Ureter (tissue), 1 donor: ENCODE results near the gene CIAO2B. TPM values are rescaled to one million over a fixed set of nuclear protein-coding genes. Genes with fewer than 3 reads are reported as not detected.
"Not testable (repeated sequence)": the region's sequence is repeated elsewhere in the genome, so short reads cannot be mapped to it uniquely, and the experiment has no call there.

Experiments
- DNase-seq: peaks from one replicate; pipeline ENCODE4 v3.0.0-alpha.2; 2020; ENCODE audit warnings: low spot score
- total RNA-seq: library from RNA; stranded (reverse); gene quantifications from one replicate; pipeline ENCODE4 v1.2.4, GENCODE V29; 2023
- donor health status: DM: yes; HTN: yes; CAD: no.

CIAO2B gene
- 71.8 TPM for total RNA-seq

GRCh38 chr16:66934138-66934838 lies at the start of gene CIAO2B:
CIAO2B (minus strand) TSS chr16:66934402; CDS start chr16:66934364, 38 bp downstream.
- DNase-seq: peak; percentile 91

DNA sequence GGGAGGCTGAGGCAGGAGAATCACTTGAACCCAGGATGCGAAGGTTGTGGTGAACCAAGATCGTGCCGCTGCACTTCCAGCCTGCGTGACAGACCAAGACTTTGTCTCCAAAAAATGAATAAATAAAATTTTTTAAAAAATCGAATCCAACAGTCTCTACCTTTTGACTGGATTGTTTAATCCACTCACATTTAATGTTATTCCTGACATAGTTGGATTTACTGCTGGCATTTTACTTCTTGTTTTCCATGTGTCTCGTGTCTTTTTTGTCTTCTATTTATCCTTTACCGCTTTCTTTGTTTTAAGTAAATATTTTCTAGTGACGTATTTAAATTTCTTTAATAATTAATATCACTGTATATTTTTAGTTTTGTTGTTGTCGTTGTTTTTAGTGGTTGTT lies 48.8 kb upstream of the CIAO2B start:
- no peak for DNase-seq

DNA sequence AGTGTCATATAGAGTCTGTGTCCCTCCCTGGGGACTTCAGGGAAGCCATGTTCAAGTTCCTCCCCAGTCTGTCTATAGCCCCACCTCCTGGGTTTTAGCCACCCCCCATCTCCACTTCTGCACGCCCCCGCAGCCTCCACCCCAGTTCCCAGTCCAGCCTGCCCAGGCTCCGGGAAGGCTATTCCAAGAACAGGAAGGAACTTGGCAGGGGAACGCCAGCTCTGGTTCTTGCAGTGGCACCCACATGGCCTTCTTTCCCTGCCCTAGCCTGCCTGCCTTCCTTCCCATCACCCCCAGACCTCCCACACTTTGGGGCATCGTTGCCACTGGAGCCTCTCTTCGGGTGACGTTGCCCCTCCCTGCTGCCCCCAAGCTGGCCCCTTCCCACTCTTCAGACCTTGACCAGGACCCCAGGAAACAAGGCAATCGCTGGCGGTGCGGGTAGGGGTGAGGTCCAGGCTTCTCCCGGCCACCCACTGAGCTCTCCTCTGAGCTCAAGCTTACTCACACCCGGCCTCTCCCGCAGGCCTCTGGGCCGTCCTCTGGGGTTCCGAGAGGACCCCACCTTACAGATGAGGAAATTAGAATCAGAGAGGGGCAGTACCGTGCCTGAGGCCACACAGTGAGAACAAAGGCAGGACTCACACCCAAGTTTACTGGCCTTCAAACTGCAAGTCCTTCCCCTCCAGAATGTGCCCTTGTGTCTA lies 45.0 kb upstream of the CIAO2B start:
- DNase-seq: no peak

- peak; percentile 90 for DNase-seq
These were observed 43.3 kb upstream of the CIAO2B start for GRCh38 chr16:66977341-66978113.

DNA sequence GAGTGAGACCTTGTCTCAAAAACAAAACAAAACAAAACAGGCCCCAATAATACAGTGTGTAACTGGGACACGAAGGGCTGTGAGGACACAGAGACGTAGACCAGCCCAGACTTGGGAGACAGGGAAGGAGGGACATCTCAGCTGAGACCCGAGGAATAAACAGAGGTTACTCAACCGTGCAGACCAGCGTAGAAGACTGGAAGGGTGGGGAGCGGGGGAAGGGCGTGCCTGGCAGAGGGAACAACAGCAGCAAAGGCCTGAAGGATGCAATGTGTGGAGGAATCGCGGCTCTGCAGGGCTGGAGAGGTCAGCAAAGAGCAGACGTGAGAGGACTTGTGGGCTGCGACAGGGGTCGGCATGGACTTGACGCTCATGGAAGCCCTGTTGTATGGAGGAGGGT lies 42.5 kb upstream of the CIAO2B start:
- DNase-seq: no peak

DNA sequence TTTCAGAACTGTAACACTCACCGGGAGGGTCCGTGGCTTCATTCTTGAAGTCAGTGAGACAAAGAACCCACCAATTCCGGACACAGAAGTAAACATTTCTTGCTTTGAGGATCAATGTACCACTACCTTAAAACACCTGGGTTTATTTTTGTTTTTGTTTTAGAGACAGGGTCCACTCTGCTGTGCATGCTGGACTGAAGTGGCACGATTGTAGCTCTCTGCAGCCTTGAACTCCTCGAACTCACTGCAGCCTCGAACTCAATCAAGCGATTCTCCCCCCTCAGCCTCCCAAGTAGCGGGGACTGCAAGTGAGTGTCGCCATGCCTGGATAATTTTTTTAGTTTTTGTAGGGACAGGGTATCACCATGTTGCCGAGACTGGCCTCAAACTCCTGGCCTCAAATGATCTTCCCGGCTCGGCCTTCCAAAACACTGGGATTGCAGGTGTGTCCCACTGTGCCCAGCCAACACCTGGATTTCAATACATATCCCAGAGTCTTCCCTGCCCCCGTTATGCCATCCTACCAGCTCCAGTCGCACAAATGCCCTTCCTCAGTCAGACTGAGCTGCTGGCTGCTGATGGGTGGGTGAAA lies 41.2 kb upstream of the CIAO2B start:
- DNase-seq: no peak

GRCh38 chr16:66974932-66975246 lies 40.7 kb upstream of the CIAO2B start:
- not testable (repeated sequence) for DNase-seq

DNA sequence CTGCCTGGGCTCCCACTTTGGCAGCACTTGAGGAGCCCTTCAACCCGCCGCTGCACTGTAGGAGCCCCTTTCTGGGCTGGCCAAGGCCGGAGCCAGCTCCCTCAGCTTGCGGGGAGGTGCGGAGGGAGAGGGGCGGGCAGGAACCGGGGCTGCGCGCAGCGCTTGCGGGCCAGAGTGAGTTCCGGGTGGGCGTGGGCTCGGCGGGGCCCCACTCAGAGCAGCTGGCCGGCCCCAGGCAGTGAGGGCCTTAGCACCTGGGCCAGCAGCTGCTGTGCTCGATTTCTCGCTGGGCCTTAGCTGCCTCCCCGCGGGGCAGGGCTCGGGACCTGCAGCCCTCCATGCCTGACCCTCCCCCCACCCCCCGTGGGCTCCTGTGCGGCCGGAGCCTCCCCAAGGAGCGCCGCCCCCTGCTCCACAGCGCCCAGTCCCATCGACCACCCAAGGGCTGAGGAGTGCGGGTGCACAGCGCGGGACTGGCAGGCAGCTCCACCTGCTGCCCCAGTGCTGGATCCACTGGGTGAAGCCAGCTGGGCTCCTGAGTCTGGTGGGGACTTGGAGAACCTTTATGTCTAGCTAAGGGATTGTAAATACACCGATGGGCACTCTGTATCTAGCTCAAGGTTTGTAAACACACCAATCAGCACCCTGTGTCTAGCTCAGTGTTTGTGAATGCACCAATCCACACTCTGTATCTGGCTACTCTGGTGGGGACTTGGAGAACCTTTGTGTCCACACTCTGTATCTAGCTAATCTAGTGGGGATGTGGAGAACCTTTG lies 40.1 kb upstream of the CIAO2B start:
- DNase-seq: not testable (repeated sequence)

- no peak for DNase-seq
These were observed 39.5 kb upstream of the CIAO2B start for GRCh38 chr16:66973716-66974115.

- DNase-seq: no peak
These were observed 38.8 kb upstream of the CIAO2B start for GRCh38 chr16:66972983-66973382.

DNA sequence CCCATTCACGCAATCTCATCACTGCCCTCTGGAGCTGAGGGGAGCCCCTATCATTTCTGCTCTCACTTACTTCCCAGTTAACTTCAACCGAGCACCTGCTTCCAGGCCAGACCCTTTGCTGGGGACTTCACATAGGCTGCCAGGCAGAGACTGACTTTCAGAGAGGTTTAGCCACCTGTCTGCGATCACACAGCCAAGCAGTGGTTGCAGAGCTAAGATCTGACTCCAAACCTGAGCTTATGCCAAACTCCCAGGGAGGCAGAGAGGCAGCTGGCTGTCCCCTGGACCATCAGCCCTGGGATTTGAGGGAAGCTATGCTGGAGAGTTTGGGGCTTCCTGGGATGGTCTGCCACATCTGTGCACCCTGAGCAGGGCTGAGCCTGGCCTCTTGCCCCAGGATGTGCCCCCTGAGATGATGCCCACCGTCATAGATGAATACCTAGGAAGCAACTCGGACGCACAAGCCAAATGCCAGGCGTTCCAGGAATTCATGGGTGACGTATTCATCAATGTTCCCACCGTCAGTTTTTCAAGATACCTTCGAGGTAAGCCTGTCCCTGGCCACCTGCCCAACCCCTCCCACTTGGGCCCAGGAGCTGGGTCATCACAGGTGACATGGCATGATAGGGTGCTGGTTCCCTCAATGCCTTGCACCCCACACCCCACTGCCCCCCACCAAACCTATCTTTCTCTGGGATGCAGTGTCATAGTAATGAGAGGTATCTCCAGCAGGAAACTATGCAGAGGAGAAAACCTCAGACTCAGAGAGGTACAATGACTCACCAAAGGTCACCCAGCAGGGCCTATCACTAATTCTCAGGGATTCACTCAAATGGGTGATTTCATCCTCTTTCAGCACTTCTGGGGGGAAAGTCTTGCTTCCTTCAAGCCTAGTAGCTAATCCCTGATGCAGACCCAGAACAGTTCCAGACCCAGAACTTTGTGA lies 36.8 kb upstream of the CIAO2B start:
- no peak for DNase-seq

DNA sequence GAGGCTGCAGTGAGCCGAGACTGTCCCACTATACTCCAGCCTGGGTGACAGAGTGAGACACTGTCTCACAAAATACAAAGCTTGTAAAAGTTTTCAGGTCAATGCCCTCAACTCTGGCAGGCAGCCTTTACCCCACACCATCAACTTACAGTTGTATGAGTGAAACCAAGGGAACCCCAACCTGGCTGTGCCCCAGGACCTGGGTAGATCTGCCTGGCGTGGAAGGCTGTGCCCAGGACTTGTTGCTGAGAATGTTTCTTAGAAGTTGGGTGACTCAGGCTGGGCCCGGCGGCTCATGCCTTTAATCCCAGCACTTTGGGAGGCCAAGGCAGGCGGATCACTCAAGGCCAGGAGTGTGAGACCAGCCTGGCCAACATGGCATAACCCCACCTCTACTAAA lies 34.6 kb upstream of the CIAO2B start:
- DNase-seq: no peak

DNA sequence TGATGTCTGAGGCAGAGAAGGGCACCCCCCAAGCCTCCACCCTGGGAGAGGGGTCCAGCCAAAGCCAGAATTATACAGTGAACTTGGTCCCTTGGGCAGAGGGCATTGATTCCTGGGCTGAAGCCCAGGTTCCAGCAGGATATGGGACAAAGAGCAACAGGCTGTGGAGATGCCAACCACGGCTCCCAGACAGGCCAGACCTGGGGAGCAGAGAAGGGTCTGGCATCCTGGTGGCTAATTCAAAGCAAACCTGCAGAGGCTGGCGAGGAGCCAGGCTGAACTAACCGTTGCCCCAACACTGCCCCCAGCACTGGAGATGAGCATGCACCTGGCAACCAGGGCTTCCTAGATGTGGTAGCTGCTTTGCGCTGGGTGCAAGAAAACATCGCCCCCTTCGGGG lies 29.8 kb upstream of the CIAO2B start:
- DNase-seq: no peak

DNA sequence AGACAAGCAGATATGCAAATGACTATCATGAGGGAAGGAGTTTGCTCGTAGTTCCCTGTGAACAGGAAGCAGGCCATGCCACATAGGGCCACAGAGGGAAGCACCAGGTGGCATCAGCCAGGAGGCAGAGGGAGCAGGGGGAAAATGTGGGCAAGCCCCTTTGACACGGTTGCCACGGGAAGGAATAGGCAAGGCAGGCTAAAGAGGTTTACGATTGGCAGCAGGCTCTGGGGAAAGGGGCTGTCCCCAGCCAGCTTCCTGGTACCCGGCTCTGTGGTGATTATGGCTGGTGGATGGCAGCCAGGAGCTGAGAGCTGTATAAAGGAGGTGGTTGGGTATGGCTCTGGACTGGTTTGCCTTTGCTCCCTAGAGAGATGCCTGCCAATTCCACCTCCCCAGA lies 27.7 kb upstream of the CIAO2B start:
- no peak for DNase-seq

- DNase-seq: no peak
These were observed 27.0 kb upstream of the CIAO2B start, which contains the start of gene CES3 for GRCh38 chr16:66961065-66961744. CES3 (plus strand) TSS chr16:66961266; CDS start chr16:66961308, 42 bp downstream.

DNA sequence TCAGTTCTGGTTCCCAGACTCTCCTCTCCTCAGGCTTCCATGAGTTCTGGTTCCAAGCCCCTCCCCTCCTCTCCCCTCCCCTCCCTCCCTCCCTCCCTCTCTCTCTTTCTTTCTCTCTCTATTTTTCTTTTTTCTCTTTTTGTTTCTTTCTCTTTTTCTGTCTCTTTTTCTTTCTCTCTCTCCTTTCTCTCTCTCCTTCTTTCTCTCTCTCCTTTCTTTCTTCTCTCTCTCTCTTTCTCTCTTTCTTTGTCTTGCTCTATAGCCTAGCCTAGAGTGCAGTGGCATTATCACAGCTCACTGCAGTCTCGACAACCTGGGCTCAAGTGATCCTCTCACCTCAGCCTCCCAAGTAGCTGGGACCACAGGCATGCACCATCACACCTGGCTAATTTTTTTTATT lies 26.1 kb upstream of the CIAO2B start:
- no peak for DNase-seq

DNA sequence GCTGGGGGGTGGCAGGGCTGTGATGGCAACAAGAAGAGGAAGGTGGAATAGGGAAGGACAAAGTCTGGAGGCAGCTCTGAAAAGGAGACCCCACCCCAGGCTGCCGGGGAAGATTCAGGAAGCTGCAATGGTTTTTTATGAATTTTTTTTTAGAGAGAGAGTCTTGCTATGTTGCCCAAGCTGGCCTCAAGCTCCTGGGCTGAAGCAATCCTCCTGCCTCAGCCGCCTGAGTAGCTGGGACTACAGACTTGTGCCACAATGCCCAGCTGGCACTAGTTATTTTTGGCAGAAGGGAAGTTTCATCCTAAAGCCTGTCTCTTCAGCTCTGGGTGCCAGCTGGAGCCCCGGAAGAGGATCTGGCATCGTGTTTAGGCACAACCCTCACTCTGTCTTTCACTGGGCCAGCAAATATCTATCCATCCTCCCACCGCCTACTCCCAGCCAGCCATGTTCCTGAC lies 25.5 kb upstream of the CIAO2B start:
- DNase-seq: no peak

DNA sequence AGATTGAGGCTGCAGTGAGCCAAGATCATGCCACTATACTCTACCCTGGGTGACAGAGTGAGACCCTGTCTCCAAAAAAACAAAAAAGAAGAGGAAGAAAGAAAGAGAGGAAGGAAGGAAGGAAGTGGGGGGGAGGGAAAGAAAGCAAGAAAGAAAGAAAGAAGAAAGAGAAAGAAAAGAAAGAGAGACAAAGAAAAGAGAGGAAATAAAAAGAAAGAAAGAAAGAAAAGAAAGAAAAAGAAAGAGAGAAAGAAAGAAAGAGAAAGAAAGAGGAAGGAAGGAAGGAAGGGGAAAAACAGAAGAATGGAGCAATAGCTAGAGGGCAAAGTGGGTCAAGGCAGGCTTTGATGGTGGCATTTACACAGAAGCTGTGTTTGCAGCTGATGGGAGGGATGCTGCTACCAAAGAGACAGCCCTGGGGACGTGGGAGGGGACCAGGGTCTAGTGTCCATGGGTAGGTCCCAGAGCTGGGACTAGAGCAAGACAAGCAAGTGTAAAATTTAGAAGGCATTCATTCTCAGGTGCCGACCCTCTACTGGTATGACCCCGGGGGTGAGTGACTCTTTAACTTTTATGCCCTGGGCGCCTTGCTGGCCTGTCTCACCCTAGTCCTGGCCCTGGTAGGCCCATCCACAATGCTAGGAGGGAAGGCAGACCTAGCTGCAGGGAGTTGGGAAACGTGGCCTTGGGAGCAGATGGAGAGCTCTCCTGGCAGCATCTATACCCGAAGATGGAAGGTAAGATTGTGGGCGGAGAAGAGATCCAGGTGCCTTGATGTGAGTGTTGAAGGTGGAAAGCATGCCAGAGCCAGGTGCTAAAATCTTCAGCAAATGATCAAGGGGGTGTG lies 24.9 kb upstream of the CIAO2B start:
- DNase-seq: no peak

DNA sequence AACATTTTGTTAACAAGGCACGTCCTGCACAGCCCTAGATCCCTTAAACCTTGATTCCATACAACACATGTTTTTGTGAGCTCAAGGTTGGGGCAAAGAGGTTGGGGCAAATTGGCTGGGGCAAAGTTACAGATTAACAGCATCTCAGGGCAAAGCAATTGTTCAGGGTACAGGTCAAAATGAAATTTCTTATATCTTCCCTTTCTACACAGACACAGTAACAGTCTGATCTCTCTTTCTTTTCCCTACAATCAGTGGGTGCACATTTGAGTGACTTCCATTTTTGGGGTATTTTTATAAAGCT lies 21.9 kb upstream of the CIAO2B start:
- DNase-seq: not testable (repeated sequence)
